DOHH2 (cell line): ENCODE measurements around the gene LRTM1.

Experiments used
- H3F3A ChIP-seq: fragments of 200-600 bp; sonication (generic), shearing (Covaris generic); 2 replicates; pipeline ENCODE4 v1.6.0; 2016; ENCODE audit warnings: antibody characterized with exemption, mild to moderate bottlenecking; ENCODE audit not compliant: control insufficient read depth, insufficient read depth
- H3K27ac ChIP-seq: fragments of 200-600 bp; sonication (generic); 2 replicates; pipeline ENCODE4 v1.5.1; 2014; ENCODE audit warnings: low read depth, mild to moderate bottlenecking, low read length, moderate library complexity
- H3K27me3 ChIP-seq: fragments of 200-600 bp; sonication (generic); 2 replicates; pipeline ENCODE4 v1.6.1; 2014; ENCODE audit warnings: mild to moderate bottlenecking, low read length, mixed read lengths; ENCODE audit not compliant: control insufficient read depth
- H3K36me3 ChIP-seq: fragments of 200-600 bp; sonication (generic); 2 replicates; pipeline ENCODE4 v1.6.1; 2014; ENCODE audit warnings: mild to moderate bottlenecking, low read length, moderate library complexity, mixed read lengths; ENCODE audit not compliant: control insufficient read depth
- H3K4me1 ChIP-seq: fragments of 200-600 bp; sonication (generic); 2 replicates; pipeline ENCODE4 v1.6.1; 2014; ENCODE audit warnings: mild to moderate bottlenecking, low read length, mixed read lengths; ENCODE audit not compliant: control insufficient read depth
- H3K4me2 ChIP-seq: fragments of 200-600 bp; sonication (generic); 2 replicates; pipeline ENCODE4 v1.6.0; 2014; ENCODE audit warnings: mild to moderate bottlenecking, low read length, moderate library complexity
- H3K4me3 ChIP-seq: fragments of 200-600 bp; sonication (generic); 2 replicates; pipeline ENCODE4 v1.5.1; 2014; ENCODE audit warnings: mild to moderate bottlenecking, low read length, mixed read lengths
- H3K79me2 ChIP-seq: fragments of 200-600 bp; sonication (generic); 2 replicates; pipeline ENCODE4 v1.6.1; 2014; ENCODE audit warnings: mild to moderate bottlenecking, low read length, mixed read lengths; ENCODE audit not compliant: control insufficient read depth
- H3K9me2 ChIP-seq: fragments of 200-600 bp; sonication (generic); replicated peaks from 2 replicates; pipeline ENCODE4 v1.6.1; 2014; ENCODE audit warnings: mild to moderate bottlenecking, low read length, mixed read lengths; ENCODE audit not compliant: control insufficient read depth
- H3K9me3 ChIP-seq: fragments of 200-600 bp; sonication (generic); 2 replicates; pipeline ENCODE4 v1.6.1; 2014; ENCODE audit warnings: antibody characterized with exemption, low read length, mixed read lengths; ENCODE audit not compliant: control insufficient read depth, insufficient read depth
- H4K20me1 ChIP-seq: fragments of 200-600 bp; sonication (generic); 2 replicates; pipeline ENCODE4 v1.6.0; 2014; ENCODE audit warnings: low read depth, mild to moderate bottlenecking, antibody characterized with exemption, low read length, moderate library complexity; ENCODE audit not compliant: control insufficient read depth, insufficient read depth
- EZH2phosphoT487 ChIP-seq: fragments of 200-600 bp; sonication (generic); IDR thresholded peaks from 2 replicates; pipeline ENCODE4 v1.6.1; 2017; ENCODE audit warnings: borderline replicate concordance, mild to moderate bottlenecking, antibody characterized with exemption, low read length, moderate library complexity, mixed read lengths
- TF ChIP-seq, protein P1 (sequence below): fragments of 200-600 bp; sonication (generic); IDR thresholded peaks from one replicate; pipeline ENCODE4 v1.5.1; 2014; ENCODE audit warnings: antibody characterized with exemption, mild to moderate bottlenecking, low read depth, low read length; ENCODE audit not compliant: poor library complexity, severe bottlenecking

The LRTM1 gene

DNA sequence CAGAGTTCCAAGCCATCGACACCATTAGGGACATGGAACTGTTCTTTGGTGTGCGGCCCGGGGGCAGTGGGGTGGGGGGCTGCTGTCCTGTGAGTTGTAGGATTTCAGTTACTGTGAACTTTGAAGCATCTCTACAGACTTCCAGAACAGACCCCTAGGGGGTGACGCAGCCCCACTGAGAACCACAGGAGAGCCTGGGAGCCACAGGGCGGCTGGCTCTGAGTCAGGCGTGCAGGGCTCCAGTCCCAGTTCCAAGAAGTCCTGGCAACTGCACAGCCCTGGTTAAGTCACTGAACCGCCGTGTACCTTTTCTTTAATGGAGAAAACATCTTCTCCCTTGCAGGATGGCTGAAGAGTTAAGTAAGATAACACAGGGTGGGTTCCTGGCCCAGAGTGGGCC is 23.5 kb upstream of the LRTM1 start:
- H3K79me2 ChIP-seq: no peaks in the 10 kb centered on the region
- H4K20me1 ChIP-seq: no peaks in the 10 kb centered on the region
- H3K4me3 ChIP-seq: no peak overlapping the region
- no peak overlapping the region for H3K27ac ChIP-seq
- H3K36me3 ChIP-seq: no peaks in the 10 kb centered on the region
- TF ChIP-seq EZH2phosphoT487: no peak
- TF ChIP-seq, protein P1, sequence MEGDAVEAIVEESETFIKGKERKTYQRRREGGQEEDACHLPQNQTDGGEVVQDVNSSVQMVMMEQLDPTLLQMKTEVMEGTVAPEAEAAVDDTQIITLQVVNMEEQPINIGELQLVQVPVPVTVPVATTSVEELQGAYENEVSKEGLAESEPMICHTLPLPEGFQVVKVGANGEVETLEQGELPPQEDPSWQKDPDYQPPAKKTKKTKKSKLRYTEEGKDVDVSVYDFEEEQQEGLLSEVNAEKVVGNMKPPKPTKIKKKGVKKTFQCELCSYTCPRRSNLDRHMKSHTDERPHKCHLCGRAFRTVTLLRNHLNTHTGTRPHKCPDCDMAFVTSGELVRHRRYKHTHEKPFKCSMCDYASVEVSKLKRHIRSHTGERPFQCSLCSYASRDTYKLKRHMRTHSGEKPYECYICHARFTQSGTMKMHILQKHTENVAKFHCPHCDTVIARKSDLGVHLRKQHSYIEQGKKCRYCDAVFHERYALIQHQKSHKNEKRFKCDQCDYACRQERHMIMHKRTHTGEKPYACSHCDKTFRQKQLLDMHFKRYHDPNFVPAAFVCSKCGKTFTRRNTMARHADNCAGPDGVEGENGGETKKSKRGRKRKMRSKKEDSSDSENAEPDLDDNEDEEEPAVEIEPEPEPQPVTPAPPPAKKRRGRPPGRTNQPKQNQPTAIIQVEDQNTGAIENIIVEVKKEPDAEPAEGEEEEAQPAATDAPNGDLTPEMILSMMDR: no peak
- H3K9me3 ChIP-seq: no peaks in the 10 kb centered on the region
- H3F3A ChIP-seq: no peaks in the 10 kb centered on the region
- H3K4me1 ChIP-seq: no peaks in the 10 kb centered on the region
- no peak overlapping the region for H3K4me2 ChIP-seq
- H3K27me3 ChIP-seq: no peaks in the 10 kb centered on the region
- H3K9me2 ChIP-seq: no peaks in the 10 kb centered on the region

DNA sequence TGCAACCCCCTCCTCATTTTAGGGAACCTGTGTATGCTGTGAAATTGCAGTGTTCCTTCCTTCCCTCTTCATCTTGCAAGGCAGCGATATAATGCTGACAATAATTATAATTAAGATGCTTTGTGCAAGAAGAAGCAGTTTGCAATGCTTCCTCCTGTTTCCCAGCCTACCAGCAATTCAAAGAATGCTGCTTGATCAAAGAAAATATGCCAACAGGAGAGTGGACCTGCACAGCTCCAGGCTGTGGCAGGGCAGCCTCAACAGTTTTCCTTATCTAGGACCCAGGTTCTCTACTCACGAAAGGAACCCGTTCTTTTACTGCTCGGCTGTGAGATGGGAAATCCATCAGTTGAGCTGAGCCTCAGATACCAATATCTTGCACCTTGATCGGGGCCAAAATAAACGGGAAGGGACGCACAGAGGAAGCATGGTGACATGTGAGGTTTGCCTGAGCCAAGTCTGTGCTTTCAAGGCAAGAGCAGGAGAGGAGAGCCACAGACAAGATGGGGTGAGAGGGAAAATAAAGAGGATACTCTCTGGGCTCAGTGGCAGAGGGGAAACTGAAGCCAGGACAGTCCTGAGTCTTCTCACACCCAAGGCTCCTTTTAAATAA is 22.6 kb upstream of the LRTM1 start:
- Histone ChIP-seq H3K79me2 (no peaks in the 10 kb centered on the region), H3K9me3 (no peaks in the 10 kb centered on the region), H3K4me1 (no peaks in the 10 kb centered on the region), H3F3A (no peaks in the 10 kb centered on the region), H3K9me2 (no peaks in the 10 kb centered on the region), H3K4me2 (no peak overlapping the region), H4K20me1 (no peaks in the 10 kb centered on the region), H3K27me3 (no peaks in the 10 kb centered on the region), H3K27ac (no peak overlapping the region), H3K4me3 (no peak overlapping the region), H3K36me3 (no peaks in the 10 kb centered on the region)
- no peak for TF ChIP-seq EZH2phosphoT487
- TF ChIP-seq, protein P1: no peak

DNA sequence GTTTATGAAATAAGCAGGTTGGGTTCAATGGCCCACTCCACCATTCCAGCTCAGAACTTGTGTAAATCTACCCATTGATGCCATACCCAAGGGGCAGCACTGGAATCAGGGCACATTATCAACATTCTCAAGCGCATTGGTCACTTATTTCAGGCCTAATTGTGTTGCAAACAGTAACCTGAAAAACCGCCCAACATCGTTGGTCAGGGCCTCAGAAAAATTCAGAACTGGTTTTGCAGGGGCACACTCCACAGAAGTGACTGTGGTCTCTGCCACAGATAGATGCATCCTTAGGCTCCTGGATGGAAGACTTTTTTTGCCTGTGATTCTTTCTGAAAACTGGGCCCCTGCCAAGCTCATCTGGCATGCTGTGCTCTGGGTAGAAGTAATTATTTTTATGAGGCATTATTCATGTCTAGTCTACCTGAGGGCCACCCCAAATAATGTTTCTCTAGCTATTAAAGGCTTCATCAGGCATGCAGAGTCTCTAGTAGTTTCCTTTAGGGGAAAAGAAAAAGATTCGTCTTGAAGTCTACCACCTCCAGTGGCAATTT is 21.7 kb upstream of the LRTM1 start:
- no peaks in the 10 kb centered on the region for H3K9me2 ChIP-seq

More for the DNA sequence above, 21.7 kb upstream of the LRTM1 start:
- H3K4me3 ChIP-seq: no peak overlapping the region
- no peaks in the 10 kb centered on the region for H3K9me3 ChIP-seq
- TF ChIP-seq, protein P1: no peak
- no peak for TF ChIP-seq EZH2phosphoT487
- H3K27ac ChIP-seq: no peak overlapping the region
- no peaks in the 10 kb centered on the region for H3K36me3 ChIP-seq
- no peaks in the 10 kb centered on the region for H4K20me1 ChIP-seq
- no peaks in the 10 kb centered on the region for H3K4me1 ChIP-seq
- H3F3A ChIP-seq: no peaks in the 10 kb centered on the region
- no peak overlapping the region for H3K4me2 ChIP-seq
- no peaks in the 10 kb centered on the region for H3K27me3 ChIP-seq
- H3K79me2 ChIP-seq: no peaks in the 10 kb centered on the region
